SIG-M5 treated with dmso at 0.1 percent for 504 hours (cell line): ENCODE data around the gene ABHD14A.
"Not testable (repeated sequence)": the region's sequence is repeated elsewhere in the genome, so short reads cannot be mapped to it uniquely, and the experiment has no call there.

Experiments used
- DNase-seq: peaks from one replicate; lab custom pipeline; 2025; ENCODE audit not compliant: unreplicated experiment; lab: John Stamatoyannopoulos, UW

ABHD14A gene

GRCh38 chr3:51974963-51975851 lies at the start of gene ABHD14A:
Gene ABHD14A (plus strand): TSS chr3:51975064. CDS start chr3:51975136, 72 bp downstream.
- DNase-seq, result peak; percentile 59

DNA sequence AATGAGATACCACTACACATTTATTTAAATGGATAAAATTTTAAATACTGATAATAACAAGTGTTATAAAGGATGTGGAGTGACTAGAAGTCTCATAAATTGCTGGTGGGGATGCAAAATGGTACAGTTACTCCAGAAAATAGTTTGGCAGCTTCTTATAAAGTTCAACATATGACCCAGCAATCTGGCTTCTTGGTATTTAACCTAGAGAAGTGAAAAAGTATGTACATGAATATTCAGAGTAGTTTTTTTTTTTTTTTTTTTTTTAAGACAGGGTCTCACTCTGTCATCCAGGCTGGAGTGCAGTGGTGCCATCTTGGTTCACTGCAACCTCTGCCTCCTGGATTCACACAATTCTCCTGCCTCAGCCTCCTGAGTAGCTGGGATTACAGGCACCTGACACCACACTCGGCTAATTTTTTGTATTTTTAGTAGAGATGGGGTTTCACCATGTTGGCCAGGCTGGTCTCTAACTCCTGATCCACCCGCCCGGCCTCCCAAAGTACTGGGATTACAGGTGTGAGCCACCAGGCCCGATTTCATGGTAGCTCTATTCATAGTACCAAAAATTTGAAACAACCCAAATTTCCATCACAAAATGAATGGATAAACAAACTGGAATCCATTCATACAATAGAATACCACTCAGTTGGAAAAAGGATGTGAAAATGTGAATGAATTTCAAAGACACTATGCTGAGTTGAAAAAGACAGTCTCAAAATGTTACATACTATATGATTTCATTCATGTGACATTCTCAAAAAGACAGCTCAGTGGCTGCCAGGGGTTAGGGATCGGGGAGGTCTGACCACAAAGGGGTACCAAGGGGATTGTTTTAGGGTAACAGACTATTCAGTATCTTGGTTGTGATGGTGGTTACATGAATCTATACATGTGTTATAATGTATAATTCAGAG lies 47.5 kb upstream of the ABHD14A start:
- DNase-seq, result no peak

DNA sequence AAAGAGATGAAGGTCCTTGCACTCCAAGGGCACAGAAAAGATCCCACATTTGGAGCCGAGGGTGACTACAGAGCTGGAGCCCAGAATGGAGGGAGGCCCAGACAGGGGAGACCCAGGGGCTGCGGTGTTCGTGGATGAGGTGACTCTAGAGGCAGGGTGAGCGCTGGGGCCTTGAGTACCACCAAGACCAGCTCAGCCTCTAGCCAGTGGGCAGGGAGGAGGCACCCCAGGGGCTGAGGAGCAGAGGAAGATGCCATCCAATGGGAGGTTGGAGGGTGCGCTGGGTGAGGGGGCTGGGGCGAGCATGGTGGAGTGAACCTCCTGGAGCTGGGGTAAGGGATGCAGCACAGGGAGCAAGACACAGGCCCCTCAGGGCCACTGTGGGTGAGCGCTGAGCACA lies 46.4 kb upstream of the ABHD14A start:
- no peak for DNase-seq

DNA sequence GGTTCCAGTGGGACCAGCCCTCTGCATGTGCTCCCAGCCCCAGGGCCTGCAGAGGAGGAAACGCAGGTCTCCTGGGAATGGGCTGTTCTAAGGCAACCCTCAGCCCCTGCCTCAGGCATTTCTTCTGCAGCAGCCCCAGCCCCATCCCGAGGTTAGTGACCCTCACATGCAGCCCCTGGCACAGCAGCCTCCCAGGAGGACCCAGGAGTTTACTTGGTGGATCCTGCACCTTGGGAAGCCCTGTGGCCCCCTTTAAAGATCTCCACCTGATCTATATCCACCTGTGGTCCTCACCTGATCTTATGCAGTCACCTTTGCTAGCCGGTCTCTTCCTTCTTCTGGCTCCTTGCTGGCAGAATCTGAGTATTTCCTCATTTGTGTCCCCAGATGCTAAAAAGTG lies 45.9 kb upstream of the ABHD14A start:
- not testable (repeated sequence) for DNase-seq

- DNase-seq, result peak; percentile 48
These were observed 45.4 kb upstream of the ABHD14A start for GRCh38 chr3:51929420-51930003.

- DNase-seq, result no peak
These were observed 44.4 kb upstream of the ABHD14A start for GRCh38 chr3:51930439-51930838.

- no peak for DNase-seq
These were observed 43.1 kb upstream of the ABHD14A start for GRCh38 chr3:51931756-51932155.

DNA sequence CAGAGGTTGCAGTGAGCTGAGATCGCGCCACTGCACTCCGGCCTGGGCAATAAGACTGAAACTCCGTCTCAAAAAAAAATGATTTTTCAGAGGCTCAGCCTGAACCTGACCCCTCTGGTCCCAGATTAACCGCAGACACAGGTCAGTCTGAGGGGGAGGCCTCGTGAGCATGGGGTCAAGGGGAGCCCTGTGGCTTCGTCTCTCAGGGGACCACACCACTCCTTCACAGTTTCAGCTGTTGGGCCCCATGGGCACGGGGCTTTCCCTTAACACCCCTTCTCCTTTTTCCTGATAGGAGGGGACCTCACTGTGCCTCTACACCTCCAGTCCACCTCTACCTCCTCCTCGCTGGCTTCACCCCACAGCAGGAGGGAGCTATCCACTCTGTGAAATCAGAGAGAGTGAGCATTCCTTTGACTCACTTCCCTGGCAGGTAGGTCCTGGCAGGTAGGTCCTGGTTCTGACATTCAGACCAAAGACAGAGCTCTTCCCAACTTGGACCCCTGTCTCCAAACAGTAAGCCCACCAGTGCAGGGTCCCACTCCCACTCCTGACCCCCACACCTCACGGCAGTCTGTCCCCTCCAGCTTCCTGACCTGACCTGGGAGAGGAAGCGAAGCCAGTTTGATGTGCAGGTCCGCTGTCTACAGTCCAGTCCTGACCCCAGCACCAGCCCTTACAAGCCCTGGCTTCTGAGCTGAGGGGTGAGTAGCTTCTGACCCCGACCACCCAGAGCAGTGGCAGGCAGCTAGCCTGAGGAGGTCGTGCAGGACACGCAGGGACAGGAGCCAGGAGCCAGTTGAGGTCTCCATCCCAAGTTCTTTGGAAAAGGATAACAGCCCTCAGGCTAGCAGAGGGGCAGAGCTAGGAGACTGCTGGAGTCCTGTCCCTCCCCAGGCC lies 42.1 kb upstream of the ABHD14A start:
- no peak for DNase-seq

DNA sequence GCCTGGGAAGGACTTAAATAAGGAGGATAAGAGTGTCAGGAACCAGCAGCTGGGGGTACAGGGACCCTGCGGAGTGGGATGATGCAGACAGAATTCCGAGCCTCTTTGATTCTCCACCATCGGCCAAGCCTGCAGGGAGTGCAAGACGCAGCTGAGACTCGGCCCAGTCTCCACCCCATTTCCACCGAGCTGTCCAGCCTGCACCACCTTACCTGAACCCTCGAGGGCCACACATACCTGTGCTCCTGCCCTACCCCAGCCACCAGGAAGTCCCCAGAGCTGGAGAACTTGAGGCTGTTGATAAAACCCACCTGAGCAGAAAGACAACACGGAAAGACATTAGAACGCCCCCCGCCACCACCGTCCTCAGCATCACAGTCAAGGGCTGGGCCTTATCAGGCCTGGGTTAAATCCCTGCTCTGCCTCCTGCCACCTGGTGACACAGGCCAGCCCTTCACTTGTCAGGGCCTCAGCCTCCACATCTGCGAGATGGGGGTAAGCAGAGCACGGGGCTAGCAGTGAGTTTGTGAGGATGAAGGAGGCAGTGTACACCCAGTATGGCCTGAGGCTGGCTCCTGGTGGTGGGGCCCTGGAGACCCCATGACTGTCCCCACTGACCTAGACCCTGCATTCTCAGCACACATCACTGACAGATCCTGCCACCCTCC lies 41.3 kb upstream of the ABHD14A start:
- no peak for DNase-seq

GRCh38 chr3:51934139-51934850 lies 40.6 kb upstream of the ABHD14A start:
- no peak for DNase-seq

GRCh38 chr3:51934991-51935885 lies 39.6 kb upstream of the ABHD14A start:
- no peak for DNase-seq

DNA sequence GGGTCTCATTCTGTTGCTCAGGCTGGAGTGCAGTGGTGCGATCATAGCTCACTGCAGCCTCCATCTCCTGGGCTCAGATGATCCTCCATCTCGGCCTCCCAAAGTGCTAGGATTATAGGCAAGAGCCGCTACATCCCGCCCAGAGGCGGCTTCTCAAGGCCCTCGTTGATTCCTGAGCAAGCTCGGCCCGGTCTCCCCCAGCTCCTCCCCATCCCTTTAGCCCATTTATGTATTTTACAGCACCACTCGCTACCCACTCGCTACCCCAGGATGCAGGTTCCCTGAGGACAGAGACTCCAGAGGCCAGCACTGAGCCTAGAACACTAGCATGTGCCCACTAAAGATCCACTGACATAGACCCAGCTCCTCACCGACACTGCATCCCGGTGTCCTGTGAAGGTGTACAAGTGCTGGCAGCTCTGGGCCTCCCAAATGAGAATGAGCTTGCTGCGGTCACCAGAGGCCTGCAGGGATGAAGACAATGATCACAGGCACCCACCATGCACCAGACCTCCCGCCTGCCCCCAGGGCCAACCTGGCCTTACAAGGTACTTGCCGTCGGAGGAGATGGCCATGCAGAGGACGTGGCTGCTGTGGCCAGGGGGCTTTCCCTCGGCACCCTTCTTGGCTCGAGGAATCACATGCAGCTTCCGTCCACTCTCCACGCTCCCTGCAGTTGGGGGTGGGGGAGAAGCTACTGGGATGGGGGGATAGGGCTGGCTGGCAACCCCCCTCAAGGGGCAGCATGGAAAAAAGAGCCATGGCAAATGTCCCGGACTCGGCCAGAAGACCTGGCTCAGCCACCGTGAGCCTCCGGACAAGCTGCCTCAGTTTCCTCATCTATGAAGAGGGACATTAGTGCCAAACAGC lies 38.7 kb upstream of the ABHD14A start:
- DNase-seq, result no peak

GRCh38 chr3:51937014-51937413 lies 37.9 kb upstream of the ABHD14A start:
- no peak for DNase-seq

DNA sequence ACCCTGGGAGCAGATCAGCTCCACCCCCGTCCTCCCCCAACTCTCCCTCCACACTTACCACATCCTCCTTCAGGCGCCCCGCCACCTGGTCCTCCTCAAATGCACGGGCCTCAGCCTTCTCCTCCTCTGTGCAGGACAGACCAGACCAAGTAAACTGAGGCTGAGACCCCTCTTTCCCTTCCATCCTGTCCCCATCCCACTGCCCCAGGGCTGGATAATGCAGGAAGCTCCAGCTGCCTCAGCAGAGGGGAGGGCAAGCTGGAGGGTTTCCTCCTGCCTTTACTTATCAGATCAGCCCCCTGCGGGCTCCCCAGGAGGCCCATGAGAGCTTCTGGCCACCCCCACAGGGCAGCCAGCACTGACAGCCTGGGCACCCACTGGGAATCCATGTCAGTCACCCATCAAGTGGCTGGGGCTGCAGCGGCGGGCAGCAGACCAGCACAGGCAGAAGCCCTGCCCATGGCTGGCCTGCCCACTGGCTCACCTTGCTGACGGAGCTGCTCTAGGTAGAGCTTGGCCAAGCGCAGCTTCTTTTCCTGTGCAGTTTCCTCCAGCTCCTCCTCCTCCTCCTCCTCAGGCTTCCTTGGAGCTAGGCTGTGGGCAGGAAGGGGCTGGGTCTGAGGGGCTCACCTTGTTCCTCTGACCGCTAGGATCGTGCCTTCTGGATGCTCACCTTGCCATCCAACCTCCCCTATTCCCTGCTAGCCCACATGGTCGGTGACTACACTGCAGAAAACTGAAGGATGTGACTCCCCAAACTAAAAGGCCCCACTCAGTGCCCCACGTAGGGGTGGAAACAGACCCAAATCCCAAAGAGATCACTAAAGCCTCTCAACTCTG lies 37.0 kb upstream of the ABHD14A start:
- DNase-seq, result no peak

DNA sequence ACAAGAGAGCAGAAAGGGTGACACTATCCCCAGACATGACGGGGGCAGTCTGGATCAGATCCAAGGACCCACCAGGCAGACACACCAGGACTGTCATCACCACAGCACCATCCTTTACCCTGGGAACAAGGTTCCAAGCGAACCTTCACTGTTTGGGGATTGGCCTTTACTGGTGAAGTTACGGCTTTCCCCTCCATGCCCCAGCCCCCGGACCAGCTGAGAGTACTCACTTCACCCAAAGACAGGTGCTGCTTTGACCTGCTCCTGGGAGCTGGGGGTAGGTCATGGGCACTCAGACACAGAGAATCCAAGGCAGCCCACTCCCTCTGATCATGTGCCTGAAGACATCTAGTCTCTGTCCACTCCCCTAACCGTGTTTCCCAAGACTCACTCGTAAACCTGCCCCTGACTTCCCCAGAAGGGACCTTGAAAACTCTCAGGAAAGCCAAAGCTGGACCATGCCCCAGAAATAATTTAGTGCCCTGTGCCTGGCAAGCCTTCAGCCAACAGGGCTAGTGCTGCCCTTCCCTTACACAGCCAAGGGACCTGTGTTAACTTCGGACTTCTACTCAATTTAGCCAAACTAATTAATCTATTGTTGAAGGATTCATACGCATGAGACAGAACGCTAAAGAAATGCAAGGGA lies 36.0 kb upstream of the ABHD14A start:
- DNase-seq, result no peak
